Measurements from ENCODE around the gene DENND1A.

DNA sequence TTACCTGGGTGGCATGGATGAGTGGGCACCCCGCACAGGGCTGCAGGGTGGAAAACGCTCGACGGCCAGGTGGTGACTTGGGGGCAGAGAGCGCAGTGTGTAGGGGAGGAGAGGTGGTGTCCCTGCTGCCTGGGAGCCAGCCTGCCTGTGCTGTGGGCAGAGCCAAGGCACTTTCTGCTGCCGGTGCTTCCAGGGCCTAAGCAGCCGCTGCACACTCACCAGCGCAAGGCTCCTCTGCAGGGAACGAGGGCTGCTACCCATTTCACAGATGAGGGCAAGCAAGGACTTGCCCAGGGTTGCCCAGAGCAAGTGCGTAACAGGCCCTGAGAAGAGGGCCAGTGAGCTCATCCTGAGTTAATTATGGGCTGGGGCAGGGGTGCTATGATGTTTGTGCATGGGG lies 511.4 kb downstream of the DENND1A start:
- TF ChIP-seq GATA3 (IDR thresholded peaks at IDR 0.05; ENCODE audit: low read depth, low read length) (no peak), GATA2 (IDR thresholded peaks at IDR 0.05; ENCODE audit: low read depth, low read length) (no peak)

Data from SH-SY5Y (cell line).